SK-N-SH (cell line): Measurements from ENCODE around the gene TOMM22. TPM values are rescaled to one million over a fixed set of nuclear protein-coding genes. Genes with fewer than 3 reads are reported as not detected.
A peak's percentile ranks its signal among the peaks of the same experiment; 100 is the strongest.

Experiments used
- CTCF ChIA-PET: fragments of 300-600, 350-600 bp; formaldehyde crosslinking; extraction: SDS; loops from one replicate; lab custom pipeline; 2021; lab: Yijun Ruan, JAX
- POLR2A ChIA-PET: fragments of 350-600 bp; sonication (Branson Sonifier 250); formaldehyde crosslinking; extraction: SDS; loops from one replicate; lab custom pipeline; 2020; ENCODE audit warnings: antibody characterized with exemption, inconsistent platforms; lab: Yijun Ruan, JAX
- DNase-seq: peaks from one replicate; pipeline ENCODE4 v3.0.0; 2012
- H2AFZ ChIP-seq: fragments of 200-600 bp; sonication (generic); 2 replicates; pipeline ENCODE4 v1.8.1; 2016; ENCODE audit warnings: antibody characterized with exemption, mild to moderate bottlenecking, low read depth
- H3F3A ChIP-seq: fragments of 200-600 bp; sonication (generic); replicated peaks from 2 replicates; pipeline ENCODE3; 2016; ENCODE audit warnings: antibody characterized with exemption, mild to moderate bottlenecking; ENCODE audit not compliant: insufficient read depth
- H3K27ac ChIP-seq, 2 experiments: fragments of 200-500 bp in 1 of 2; fragments of 200-600 bp in 1 of 2; sonication (Bioruptor generic) in 1 of 2; sonication (generic), shearing (Covaris generic) in 1 of 2; 2 replicates each; pipeline versions ENCODE4 v1.5.1 to v1.6.1; 2014 to 2016; ENCODE audit warnings: low read depth in 2 of 2, inconsistent platforms in 1 of 2, low read length in 1 of 2, mild to moderate bottlenecking in 1 of 2, mixed read lengths in 1 of 2
- H3K27me3 ChIP-seq: fragments of 200-600 bp; sonication (generic), shearing (Covaris generic); 2 replicates; pipeline ENCODE4 v1.6.1; 2016; ENCODE audit warnings: mixed run types; ENCODE audit not compliant: insufficient read depth
- H3K36me3 ChIP-seq, 2 experiments: fragments of 200-500 bp in 1 of 2; fragments of 200-600 bp in 1 of 2; sonication (Bioruptor generic) in 1 of 2; sonication (generic) in 1 of 2; replicated peaks in 1 of 2; 2 replicates each; pipeline versions ENCODE3 to v1.5.1; 2014 to 2016; ENCODE audit warnings: low read length in 1 of 2, mild to moderate bottlenecking in 1 of 2; ENCODE audit not compliant: insufficient read depth in 2 of 2, control insufficient read depth in 1 of 2
- H3K4me1 ChIP-seq, 2 experiments: fragments of 200-500 bp in 1 of 2; fragments of 200-600 bp in 1 of 2; sonication (Bioruptor generic) in 1 of 2; sonication (generic), shearing (Covaris generic) in 1 of 2; 2 replicates each; pipeline versions ENCODE4 v1.5.1 to v1.6.1; 2014 to 2016; ENCODE audit warnings: low read depth in 1 of 2, low read length in 1 of 2, mixed run types in 1 of 2; ENCODE audit not compliant: insufficient read depth in 2 of 2, control insufficient read depth in 1 of 2
- H3K4me2 ChIP-seq: fragments of 200-600 bp; sonication (generic), shearing (Covaris generic); 2 replicates; pipeline ENCODE4 v1.6.1; 2017; ENCODE audit warnings: mixed run types
- H3K4me3 ChIP-seq, 2 experiments: fragments of 200-500 bp in 1 of 2; fragments of 200-600 bp in 1 of 2; sonication (Bioruptor generic) in 1 of 2; sonication (generic), shearing (Covaris generic) in 1 of 2; 2 replicates each; pipeline versions ENCODE4 v1.5.1 to v1.8.1; 2014 to 2016; ENCODE audit warnings: low read depth in 2 of 2, inconsistent platforms in 1 of 2, low read length in 1 of 2, mild to moderate bottlenecking in 1 of 2, mixed read lengths in 1 of 2, moderate library complexity in 1 of 2
- H3K79me2 ChIP-seq: fragments of 200-600 bp; sonication (generic); 2 replicates; pipeline ENCODE4 v1.8.1; 2017; ENCODE audit warnings: mild to moderate bottlenecking; ENCODE audit not compliant: insufficient read depth
- H3K9ac ChIP-seq: fragments of 200-600 bp; sonication (generic); 2 replicates; pipeline ENCODE4 v1.6.1; 2017; ENCODE audit warnings: mixed run types
- H3K9me2 ChIP-seq: fragments of 200-600 bp; sonication (generic); 2 replicates; pipeline ENCODE4 v1.6.1; 2017; ENCODE audit warnings: mixed run types
- H3K9me3 ChIP-seq: fragments of 200-600 bp; sonication (generic); 2 replicates; pipeline ENCODE4 v1.6.1; 2017; ENCODE audit warnings: mixed run types, mild to moderate bottlenecking, moderate library complexity
- H4K20me1 ChIP-seq: fragments of 200-600 bp; sonication (generic); 2 replicates; pipeline ENCODE4 v1.6.1; 2017; ENCODE audit warnings: mild to moderate bottlenecking, mixed run types; ENCODE audit not compliant: insufficient read depth
- CTCF ChIP-seq: fragments of 200-600 bp; sonication (generic); IDR thresholded peaks from 2 replicates; pipeline ENCODE4 v1.6.1; 2017; ENCODE audit warnings: antibody characterized with exemption, mild to moderate bottlenecking, moderate library complexity
- ELF1 ChIP-seq: IDR thresholded peaks from 2 replicates; pipeline ENCODE4 v1.4.0; 2012
- JUND ChIP-seq: IDR thresholded peaks from 2 replicates; pipeline ENCODE4 v1.4.0; 2012
- RAD21 ChIP-seq: IDR thresholded peaks from 2 replicates; pipeline ENCODE4 v1.6.1; 2012; ENCODE audit warnings: mild to moderate bottlenecking, low read length
- TAF1 ChIP-seq: IDR thresholded peaks from 2 replicates; pipeline ENCODE4 v1.6.1; 2012; ENCODE audit warnings: low read depth, mild to moderate bottlenecking, low read length, moderate library complexity, borderline replicate concordance
- TEAD4 ChIP-seq: IDR thresholded peaks from 2 replicates; pipeline ENCODE4 v1.4.0; 2012; ENCODE audit warnings: mild to moderate bottlenecking, borderline replicate concordance; ENCODE audit not compliant: insufficient read depth
- WGBS: methylation state at CpG from one replicate; pipeline ENCODE4 v1.1.6; 2017; ENCODE audit warnings: low lambda C conversion rate; 5-methylcytosine and 5-hydroxymethylcytosine counted together
- polyA plus RNA-seq, 3 experiments: library from polyadenylated mRNA; depleted of rRNA; stranded (reverse); fragments of >200 nt; gene quantifications; 2 replicates each; pipeline ENCODE4 v1.2.3, GENCODE V29; 2012
- TF ChIP-seq, protein P1 (sequence below): IDR thresholded peaks from 2 replicates; pipeline ENCODE4; 2012

TOMM22 gene
- polyA plus RNA-seq, 1 of the 3 experiments (the other 2 are of a cell fraction): 33.1 TPM

GRCh38 chr22:38733329-38733723, 51.6 kb downstream of the TOMM22 start:
- peak overlapping the region in 1 of 2 experiments; percentile 48; a peak in 1 of 4 replicates for H3K4me3 ChIP-seq
- H3K27me3 ChIP-seq: no peaks in the 10 kb centered on the region
- H3K4me2 ChIP-seq: no peak overlapping the region
- H3K36me3 ChIP-seq: peaks cover 0 to 15% of the 10 kb centered on the region in 2 experiments
- no peaks in the 10 kb centered on the region for H3K9me2 ChIP-seq
- no peak overlapping the region for H3K9ac ChIP-seq
- WGBS: no CpG with 5 or more reads among the region's 4 CpGs
- CTCF ChIA-PET: interaction anchor here (0.6 to 2.3 kb wide), 10 partner anchors 8 to 35 kb away, joined by 3 to 15 read pairs (median 4); no protein-coding TSS in a partner anchor
- H3K79me2 ChIP-seq: no peaks in the 10 kb centered on the region
- POLR2A ChIA-PET: no interaction called here
- H3K27ac ChIP-seq: no peak overlapping the region; a peak in 1 of 4 replicates
- H3K4me1 ChIP-seq: no peaks in the 10 kb centered on the region; a peak in 1 of 4 replicates
- no peaks in the 10 kb centered on the region for H3F3A ChIP-seq
- no peaks in the 10 kb centered on the region for H4K20me1 ChIP-seq
- H2AFZ ChIP-seq: no peak overlapping the region
- DNase-seq: peak; percentile 74
- no peaks in the 10 kb centered on the region for H3K9me3 ChIP-seq
- TF ChIP-seq ELF1 (no peak), RAD21 (peak; percentile 40), CTCF (peak; percentile 58)

DNA sequence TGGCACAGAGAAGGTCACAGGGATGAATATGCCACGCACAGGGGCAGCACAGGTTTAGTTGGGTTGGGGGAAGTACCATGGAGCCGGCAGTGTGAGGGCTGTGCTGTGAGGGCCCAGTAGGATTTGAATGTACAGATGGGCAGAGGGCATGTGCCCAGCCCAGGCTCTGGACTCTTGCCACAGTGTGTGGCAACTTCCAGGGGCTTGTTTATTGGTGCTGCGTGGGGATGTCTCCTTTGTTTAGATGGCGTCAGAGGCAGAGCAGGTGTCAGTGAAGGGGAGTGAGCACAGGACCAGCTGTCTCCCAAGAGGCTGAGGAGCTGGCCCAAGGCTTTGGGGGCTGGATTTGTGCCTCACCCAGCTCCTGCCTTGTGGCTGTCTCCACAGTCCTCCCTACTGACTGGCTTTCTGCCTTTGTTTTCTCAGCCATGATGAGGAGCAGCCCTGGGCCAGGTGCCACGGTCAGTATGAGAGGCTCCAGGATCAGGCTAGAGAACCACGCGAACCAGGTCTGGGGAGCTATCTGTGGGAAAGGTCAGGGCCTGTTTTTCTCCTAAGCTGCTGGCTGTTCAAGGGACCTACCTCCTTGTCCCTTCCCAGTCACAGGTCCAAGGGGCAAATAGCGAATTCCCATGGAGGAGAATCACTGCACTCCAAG, 52.1 kb downstream of the TOMM22 start:
- H3F3A ChIP-seq: no peaks in the 10 kb centered on the region
- ChIA-PET CTCF (interaction anchor here (0.6 to 2.3 kb wide), 9 partner anchors 9 to 35 kb away, joined by 3 to 15 read pairs (median 3); no protein-coding TSS in a partner anchor), POLR2A (no interaction called here)
- peaks cover 0 to 15% of the 10 kb centered on the region in 2 experiments for H3K36me3 ChIP-seq
- no peak overlapping the region for H3K9ac ChIP-seq
- no peaks in the 10 kb centered on the region for H3K27me3 ChIP-seq
- no peaks in the 10 kb centered on the region; a peak in 1 of 4 replicates for H3K4me1 ChIP-seq
- 94% methylated on average over 3 of the region's 8 CpGs for WGBS
- no peak overlapping the region for H3K4me2 ChIP-seq
- no peak overlapping the region for H2AFZ ChIP-seq
- no peaks in the 10 kb centered on the region for H4K20me1 ChIP-seq
- H3K9me2 ChIP-seq: no peaks in the 10 kb centered on the region
- DNase-seq: no peak
- H3K27ac ChIP-seq: no peak overlapping the region; a peak in 1 of 4 replicates
- H3K79me2 ChIP-seq: no peaks in the 10 kb centered on the region
- TF ChIP-seq TEAD4 (no peak), JUND (no peak), TAF1 (no peak)
- TF ChIP-seq, protein P1, sequence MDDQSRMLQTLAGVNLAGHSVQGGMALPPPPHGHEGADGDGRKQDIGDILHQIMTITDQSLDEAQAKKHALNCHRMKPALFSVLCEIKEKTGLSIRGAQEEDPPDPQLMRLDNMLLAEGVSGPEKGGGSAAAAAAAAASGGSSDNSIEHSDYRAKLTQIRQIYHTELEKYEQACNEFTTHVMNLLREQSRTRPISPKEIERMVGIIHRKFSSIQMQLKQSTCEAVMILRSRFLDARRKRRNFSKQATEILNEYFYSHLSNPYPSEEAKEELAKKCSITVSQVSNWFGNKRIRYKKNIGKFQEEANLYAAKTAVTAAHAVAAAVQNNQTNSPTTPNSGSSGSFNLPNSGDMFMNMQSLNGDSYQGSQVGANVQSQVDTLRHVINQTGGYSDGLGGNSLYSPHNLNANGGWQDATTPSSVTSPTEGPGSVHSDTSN: no peak
- H3K4me3 ChIP-seq: no peak overlapping the region
- H3K9me3 ChIP-seq: no peaks in the 10 kb centered on the region
